NCI-H2107 treated with DMSO at 0.1 percent for 48 hours (cell line): ENCODE measurements around the gene FASTKD2.
"Not testable (repeated sequence)": the region's sequence is repeated elsewhere in the genome, so short reads cannot be mapped to it uniquely, and the experiment has no call there.

Source experiments
- DNase-seq: peaks from one replicate; lab custom pipeline; 2025; ENCODE audit not compliant: unreplicated experiment; lab: John Stamatoyannopoulos, UW

Gene FASTKD2

GRCh38 chr2:206790311-206790935 lies 25.0 kb downstream of the FASTKD2 start:
- DNase-seq: no peak

- DNase-seq: no peak
These were observed 27.2 kb downstream of the FASTKD2 start for GRCh38 chr2:206792645-206793044.

GRCh38 chr2:206797376-206797775 lies 32.0 kb downstream of the FASTKD2 start:
- DNase-seq: no peak

GRCh38 chr2:206798000-206798399 lies 32.6 kb downstream of the FASTKD2 start:
- DNase-seq: no peak

GRCh38 chr2:206799083-206799482 lies 33.7 kb downstream of the FASTKD2 start:
- no peak for DNase-seq

- peak; percentile 43 for DNase-seq
These were observed 35.4 kb downstream of the FASTKD2 start for GRCh38 chr2:206800506-206801417.

- DNase-seq: no peak
These were observed 36.2 kb downstream of the FASTKD2 start for GRCh38 chr2:206801418-206802189.

GRCh38 chr2:206802654-206803514 lies 37.5 kb downstream of the FASTKD2 start:
- no peak for DNase-seq

- no peak for DNase-seq
These were observed 38.9 kb downstream of the FASTKD2 start for GRCh38 chr2:206804326-206804725.

GRCh38 chr2:206805887-206806607 lies 40.6 kb downstream of the FASTKD2 start:
- no peak for DNase-seq

GRCh38 chr2:206807624-206808023 lies 42.2 kb downstream of the FASTKD2 start:
- not testable (repeated sequence) for DNase-seq

GRCh38 chr2:206812471-206812870 lies 47.1 kb downstream of the FASTKD2 start:
- DNase-seq: not testable (repeated sequence)

GRCh38 chr2:206814498-206814897 lies 49.1 kb downstream of the FASTKD2 start:
- DNase-seq: no peak

- DNase-seq: no peak
These were observed 55.4 kb downstream of the FASTKD2 start for GRCh38 chr2:206820807-206821206.

GRCh38 chr2:206823178-206823577 lies 57.8 kb downstream of the FASTKD2 start:
- no peak for DNase-seq

GRCh38 chr2:206824087-206824618 lies 58.7 kb downstream of the FASTKD2 start:
- no peak for DNase-seq

- DNase-seq: no peak
These were observed 59.6 kb downstream of the FASTKD2 start for GRCh38 chr2:206824993-206825392.

- DNase-seq: no peak
These were observed 66.1 kb downstream of the FASTKD2 start for GRCh38 chr2:206831442-206831995.

- no peak for DNase-seq
These were observed 67.5 kb downstream of the FASTKD2 start for GRCh38 chr2:206832873-206833272.
